Osteoblast (primary cell): ENCODE data around the gene OR51B2. TPM values are rescaled to one million over a fixed set of nuclear protein-coding genes. Genes with fewer than 3 reads are reported as not detected.
"Not testable (repeated sequence)": the region's sequence is repeated elsewhere in the genome, so short reads cannot be mapped to it uniquely, and the experiment has no call there.

ENCODE experiments used
- DNase-seq: peaks from one replicate; pipeline ENCODE4 v3.0.0; 2011; ENCODE audit warnings: low spot score, mixed read lengths; ENCODE audit not compliant: insufficient read length; ENCODE audit errors: missing footprints
- H2AFZ ChIP-seq: 2 replicates; pipeline ENCODE4 v1.6.0; 2011; ENCODE audit warnings: mild to moderate bottlenecking, low read length
- H3K27ac ChIP-seq: 2 replicates; pipeline ENCODE4 v1.5.1; 2011; ENCODE audit warnings: mild to moderate bottlenecking, low read depth, low read length, moderate library complexity
- H3K27me3 ChIP-seq: 2 replicates; pipeline ENCODE4 v1.6.0; 2012; ENCODE audit warnings: mild to moderate bottlenecking, control low read depth, inconsistent platforms, low read length, moderate library complexity; ENCODE audit not compliant: insufficient read depth
- H3K36me3 ChIP-seq: 2 replicates; pipeline ENCODE4 v1.5.1; 2011; ENCODE audit warnings: mild to moderate bottlenecking, low read length, control low read depth, moderate library complexity; ENCODE audit not compliant: insufficient read depth
- H3K4me1 ChIP-seq: 2 replicates; pipeline ENCODE4 v1.5.1; 2011; ENCODE audit warnings: mild to moderate bottlenecking, low read length, control low read depth, moderate library complexity; ENCODE audit not compliant: insufficient read depth
- H3K4me2 ChIP-seq: 2 replicates; pipeline ENCODE4 v1.6.0; 2011; ENCODE audit warnings: mild to moderate bottlenecking, low read length; ENCODE audit not compliant: insufficient read depth
- H3K4me3 ChIP-seq: fragments of 200-600 bp; sonication (generic); 3 replicates; pipeline ENCODE4 v1.5.1; 2012; ENCODE audit warnings: mild to moderate bottlenecking, low read length, inconsistent platforms; ENCODE audit not compliant: insufficient read depth
- H3K79me2 ChIP-seq: 2 replicates; pipeline ENCODE4 v1.6.0; 2012; ENCODE audit warnings: mild to moderate bottlenecking, low read length, control low read depth, inconsistent platforms; ENCODE audit not compliant: insufficient read depth
- H3K9me3 ChIP-seq: 2 replicates; pipeline ENCODE4 v1.5.1; 2011; ENCODE audit warnings: low read depth, low read length, control low read depth
- H4K20me1 ChIP-seq: 2 replicates; pipeline ENCODE4 v1.6.0; 2012; ENCODE audit warnings: mild to moderate bottlenecking, low read length, control low read depth; ENCODE audit not compliant: insufficient read depth
- CTCF ChIP-seq: IDR thresholded peaks from 2 replicates; pipeline ENCODE4 v1.5.1; 2011; ENCODE audit warnings: mild to moderate bottlenecking, low read depth, low read length, moderate library complexity; ENCODE audit errors: extremely low read depth
- total RNA-seq: library from RNA; depleted of rRNA; stranded (reverse); fragments of >200 nt; gene quantifications from 2 replicates; pipeline ENCODE4 v1.2.3, GENCODE V29; 2012

OR51B2 gene
- total RNA-seq, 1 donor: not detected

GRCh38 chr11:5348551-5349194 is 24.6 kb upstream of the OR51B2 start:
- Histone ChIP-seq H2AFZ (no peak overlapping the region), H3K4me2 (no peak overlapping the region), H3K27me3 (no peaks in the 10 kb centered on the region), H3K9me3 (no peaks in the 10 kb centered on the region), H3K4me1 (peaks cover 23% of the 10 kb centered on the region), H3K4me3 (no peak overlapping the region), H3K79me2 (no peaks in the 10 kb centered on the region), H3K27ac (no peak overlapping the region), H4K20me1 (no peaks in the 10 kb centered on the region), H3K36me3 (no peaks in the 10 kb centered on the region)
- TF ChIP-seq CTCF: no peak
- no peak for DNase-seq

GRCh38 chr11:5345831-5346230 is 21.7 kb upstream of the OR51B2 start:
- H3K4me1 ChIP-seq: peaks cover 29% of the 10 kb centered on the region
- no peak for TF ChIP-seq CTCF
- H3K27ac ChIP-seq: peak overlapping the region; percentile 40
- DNase-seq: no peak
- no peaks in the 10 kb centered on the region for H3K79me2 ChIP-seq
- no peaks in the 10 kb centered on the region for H3K9me3 ChIP-seq
- no peak overlapping the region for H3K4me3 ChIP-seq
- H4K20me1 ChIP-seq: no peaks in the 10 kb centered on the region
- H2AFZ ChIP-seq: peak overlapping the region; percentile 62
- no peaks in the 10 kb centered on the region for H3K27me3 ChIP-seq
- H3K4me2 ChIP-seq: no peak overlapping the region
- H3K36me3 ChIP-seq: no peaks in the 10 kb centered on the region

- no peaks in the 10 kb centered on the region for H3K27me3 ChIP-seq
- no peak for TF ChIP-seq CTCF
- H3K4me2 ChIP-seq: no peak within 1 kb of the TSS
- no peaks in the 10 kb centered on the region for H4K20me1 ChIP-seq
- no peaks in the 10 kb centered on the region for H3K79me2 ChIP-seq
- H3K36me3 ChIP-seq: no peaks in the 10 kb centered on the region
- no peaks in the 10 kb centered on the region for H3K9me3 ChIP-seq
- no peak for DNase-seq
- H3K27ac ChIP-seq: peak within 1 kb of the TSS; percentile 58
- no peak within 1 kb of the TSS for H3K4me3 ChIP-seq
- H2AFZ ChIP-seq: no peak within 1 kb of the TSS
- H3K4me1 ChIP-seq: peaks cover 26% of the 10 kb centered on the region
Measured at GRCh38 chr11:5343474-5344335, 19.6 kb upstream of the OR51B2 start, which contains the start of gene OR51B5. TSS of gene OR51B5 (minus strand) at chr11:5343524. CDS start at chr11:5343524, 0 bp downstream.

- Histone ChIP-seq H3K4me3 (no peak overlapping the region), H3K27me3 (no peaks in the 10 kb centered on the region), H3K27ac (no peak overlapping the region), H3K4me2 (no peak overlapping the region), H4K20me1 (no peaks in the 10 kb centered on the region), H3K9me3 (no peaks in the 10 kb centered on the region), H2AFZ (no peak overlapping the region), H3K4me1 (peaks cover 16% of the 10 kb centered on the region), H3K36me3 (no peaks in the 10 kb centered on the region), H3K79me2 (no peaks in the 10 kb centered on the region)
- TF ChIP-seq CTCF: no peak
- no peak for DNase-seq
Measured at GRCh38 chr11:5339771-5340322, 15.8 kb upstream of the OR51B2 start.

GRCh38 chr11:5337253-5337652 is 13.2 kb upstream of the OR51B2 start:
- not testable (repeated sequence) for H3K27me3 ChIP-seq, H3K9me3 ChIP-seq, H3K4me2 ChIP-seq, H3K36me3 ChIP-seq, H3K79me2 ChIP-seq, H3K4me3 ChIP-seq, DNase-seq, H3K27ac ChIP-seq, H2AFZ ChIP-seq, H4K20me1 ChIP-seq
- H3K4me1 ChIP-seq: peaks cover 16% of the 10 kb centered on the region
